Karpas-422 (cell line): ENCODE data around the gene PARP16. TPM values are rescaled to one million over a fixed set of nuclear protein-coding genes. Genes with fewer than 3 reads are reported as not detected.
A peak's percentile ranks its signal among the peaks of the same experiment; 100 is the strongest.

Experiments
- DNase-seq: peaks from one replicate; pipeline ENCODE4 v3.0.0-alpha.2; 2015
- H2AFZ ChIP-seq: fragments of 200-600 bp; sonication (generic); 2 replicates; pipeline ENCODE4 v1.6.1; 2014; ENCODE audit warnings: antibody characterized with exemption, low read length, mixed read lengths
- H3K27ac ChIP-seq: fragments of 200-600 bp; sonication (generic); 2 replicates; pipeline ENCODE4 v1.5.1; 2014; ENCODE audit warnings: mild to moderate bottlenecking, low read length, moderate library complexity
- H3K27me3 ChIP-seq: fragments of 200-600 bp; sonication (generic); 2 replicates; pipeline ENCODE4 v1.6.1; 2014; ENCODE audit warnings: low read length, mixed read lengths
- H3K36me3 ChIP-seq: fragments of 200-600 bp; sonication (generic); 2 replicates; pipeline ENCODE4 v1.6.1; 2014; ENCODE audit warnings: low read length, mixed read lengths; ENCODE audit not compliant: insufficient read depth
- H3K4me1 ChIP-seq: fragments of 200-600 bp; sonication (generic); 2 replicates; pipeline ENCODE4 v1.6.1; 2014; ENCODE audit warnings: mild to moderate bottlenecking, low read length, mixed read lengths
- H3K4me2 ChIP-seq: fragments of 200-600 bp; sonication (generic); 2 replicates; pipeline ENCODE4 v1.6.1; 2014; ENCODE audit warnings: low read length, low read depth, mild to moderate bottlenecking; ENCODE audit not compliant: poor library complexity, severe bottlenecking
- H3K4me3 ChIP-seq: fragments of 200-600 bp; sonication (generic); 2 replicates; pipeline ENCODE4 v1.5.1; 2014; ENCODE audit warnings: mild to moderate bottlenecking, antibody characterized with exemption, low read length, mixed read lengths
- H3K79me2 ChIP-seq: fragments of 200-600 bp; sonication (generic); 2 replicates; pipeline ENCODE4 v1.6.1; 2014; ENCODE audit warnings: mild to moderate bottlenecking, low read length, mixed read lengths
- H3K9ac ChIP-seq: fragments of 200-600 bp; sonication (generic); 2 replicates; pipeline ENCODE4 v1.6.0; 2014; ENCODE audit warnings: low read length
- H3K9me2 ChIP-seq: fragments of 200-600 bp; sonication (generic), shearing (Covaris generic); replicated peaks from 2 replicates; pipeline ENCODE4 v1.6.0; 2014; ENCODE audit warnings: mild to moderate bottlenecking, low read length, moderate library complexity; ENCODE audit not compliant: insufficient read depth
- H3K9me3 ChIP-seq: fragments of 300-700, 200-600 bp; sonication (generic); 2 replicates; pipeline ENCODE4 v1.6.1; 2014; ENCODE audit warnings: low read length, mixed read lengths
- H4K20me1 ChIP-seq: fragments of 200-600 bp; sonication (generic); 2 replicates; pipeline ENCODE4 v1.6.1; 2014; ENCODE audit warnings: mild to moderate bottlenecking, antibody characterized with exemption, low read length, low read depth; ENCODE audit not compliant: insufficient read depth
- total RNA-seq: library from RNA; depleted of rRNA; stranded (reverse); fragments of >200 nt; shearing (Covaris generic); gene quantifications from 2 replicates; pipeline ENCODE4 v1.2.3, GENCODE V29; 2014; ENCODE audit warnings: low replicate concordance

Gene PARP16
- total RNA-seq, 1 experiment from 2014 or later = 8.3 TPM

- no peak overlapping the region for H3K27ac ChIP-seq
- peaks cover 11% of the 10 kb centered on the region for H3K4me1 ChIP-seq
- H3K79me2 ChIP-seq = no peaks in the 10 kb centered on the region
- DNase-seq = no peak
- H3K9me3 ChIP-seq = no peaks in the 10 kb centered on the region
- no peaks in the 10 kb centered on the region for H3K9me2 ChIP-seq
- H2AFZ ChIP-seq = no peak overlapping the region
- H3K4me3 ChIP-seq = no peak overlapping the region
- H4K20me1 ChIP-seq = no peaks in the 10 kb centered on the region
- H3K27me3 ChIP-seq = no peaks in the 10 kb centered on the region
- H3K36me3 ChIP-seq = no peaks in the 10 kb centered on the region
- no peak overlapping the region for H3K9ac ChIP-seq
- H3K4me2 ChIP-seq = no peak overlapping the region
These were observed 73.4 kb downstream of the PARP16 start for GRCh38 chr15:65213241-65213640.

- Histone ChIP-seq H4K20me1 (no peaks in the 10 kb centered on the region), H3K4me1 (peaks cover 11% of the 10 kb centered on the region), H3K4me2 (no peak overlapping the region), H3K27me3 (no peaks in the 10 kb centered on the region), H3K4me3 (no peak overlapping the region), H2AFZ (peak overlapping the region; percentile 34; the same call in 1 of the 2 replicates), H3K27ac (no peak overlapping the region), H3K79me2 (no peaks in the 10 kb centered on the region), H3K9ac (no peak overlapping the region), H3K9me2 (no peaks in the 10 kb centered on the region), H3K36me3 (no peaks in the 10 kb centered on the region), H3K9me3 (no peaks in the 10 kb centered on the region)
- DNase-seq = peak; percentile 89
These were observed 74.6 kb downstream of the PARP16 start for GRCh38 chr15:65212097-65212496.

- H4K20me1 ChIP-seq = no peaks in the 10 kb centered on the region
- H3K36me3 ChIP-seq = no peaks in the 10 kb centered on the region
- no peaks in the 10 kb centered on the region for H3K9me2 ChIP-seq
- peaks cover 11% of the 10 kb centered on the region for H3K4me1 ChIP-seq
- no peak overlapping the region for H3K9ac ChIP-seq
- H3K27ac ChIP-seq = no peak overlapping the region
- no peak overlapping the region for H3K4me2 ChIP-seq
- no peaks in the 10 kb centered on the region for H3K79me2 ChIP-seq
- H2AFZ ChIP-seq = peak overlapping the region; percentile 34; the same call in 1 of the 2 replicates
- H3K9me3 ChIP-seq = no peaks in the 10 kb centered on the region
- H3K4me3 ChIP-seq = no peak overlapping the region
- H3K27me3 ChIP-seq = no peaks in the 10 kb centered on the region
- no peak for DNase-seq
These were observed 75.2 kb downstream of the PARP16 start for GRCh38 chr15:65211482-65211982.

GRCh38 chr15:65210770-65211481 lies 75.8 kb downstream of the PARP16 start, which contains the start of gene CILP:
Gene CILP, minus strand, starts transcription at chr15:65211473. Its CDS starts 1,718 bp downstream, at chr15:65209755.
- Histone ChIP-seq H3K4me3 (no peak within 1 kb of the TSS), H3K9ac (no peak within 1 kb of the TSS), H3K27ac (no peak within 1 kb of the TSS), H3K36me3 (no peaks in the 10 kb centered on the region), H4K20me1 (no peaks in the 10 kb centered on the region), H3K27me3 (no peaks in the 10 kb centered on the region), H3K9me2 (no peaks in the 10 kb centered on the region), H3K4me2 (no peak within 1 kb of the TSS), H3K4me1 (peaks cover 11% of the 10 kb centered on the region), H3K79me2 (no peaks in the 10 kb centered on the region), H2AFZ (peak within 1 kb of the TSS; percentile 34; the same call in 1 of the 2 replicates), H3K9me3 (no peaks in the 10 kb centered on the region)
- no peak for DNase-seq

GRCh38 chr15:65209701-65210643 lies 76.7 kb downstream of the PARP16 start:
- Histone ChIP-seq H3K4me3 (no peak overlapping the region), H3K36me3 (no peaks in the 10 kb centered on the region), H3K4me2 (no peak overlapping the region), H3K27ac (no peak overlapping the region), H3K9me2 (no peaks in the 10 kb centered on the region), H4K20me1 (no peaks in the 10 kb centered on the region), H3K4me1 (peaks cover 11% of the 10 kb centered on the region), H3K27me3 (no peaks in the 10 kb centered on the region), H3K79me2 (no peaks in the 10 kb centered on the region), H3K9me3 (no peaks in the 10 kb centered on the region), H2AFZ (no peak overlapping the region), H3K9ac (no peak overlapping the region)
- no peak for DNase-seq

- no peaks in the 10 kb centered on the region for H3K27me3 ChIP-seq
- no peaks in the 10 kb centered on the region for H4K20me1 ChIP-seq
These were observed 78.0 kb downstream of the PARP16 start for GRCh38 chr15:65208647-65209046.

More at GRCh38 chr15:65208647-65209046, 78.0 kb downstream of the PARP16 start:
- Histone ChIP-seq H3K9me2 (no peaks in the 10 kb centered on the region), H3K4me2 (no peak overlapping the region), H2AFZ (no peak overlapping the region), H3K36me3 (no peaks in the 10 kb centered on the region), H3K79me2 (no peaks in the 10 kb centered on the region), H3K9ac (no peak overlapping the region), H3K4me1 (peaks cover 11% of the 10 kb centered on the region), H3K27ac (no peak overlapping the region), H3K4me3 (no peak overlapping the region), H3K9me3 (no peaks in the 10 kb centered on the region)
- DNase-seq = no peak
